HepG2 (cell line): ENCODE measurements around the gene PPIB.

Source experiments
- CEBPB ChIP-seq: IDR thresholded peaks from 2 replicates; pipeline ENCODE4 v1.6.1; 2011; ENCODE audit warnings: low read depth, low read length, improper control_type of control experiment, borderline replicate concordance
- EZH2 ChIP-seq: conservative IDR thresholded peaks from 2 replicates; pipeline ENCODE4 v1.6.1; 2012; ENCODE audit warnings: mild to moderate bottlenecking, low read depth, low read length, moderate library complexity
- GABPA ChIP-seq, 2 experiments: IDR thresholded peaks; 2 replicates each; pipeline ENCODE4 v1.6.1; 2011 to 2016; ENCODE audit warnings: low read depth in 2 of 2, low read length in 1 of 2, missing biosample characterization in 1 of 2, missing genetic modification characterization in 1 of 2
- GATA4 ChIP-seq: sonication (generic); IDR thresholded peaks from 2 replicates; pipeline ENCODE4 v1.6.1; 2016; ENCODE audit warnings: antibody characterized with exemption, low read depth, borderline replicate concordance
- IRX3 ChIP-seq: sonication (generic); formaldehyde crosslinking; IDR thresholded peaks from 2 replicates; pipeline ENCODE4 v1.8.1; 2023; ENCODE audit warnings: mild to moderate bottlenecking, low read depth, missing genetic modification reagents, borderline replicate concordance
- NR2C2 ChIP-seq: sonication (generic); formaldehyde crosslinking; IDR thresholded peaks from 2 replicates; pipeline ENCODE4 v1.4.0; 2020; ENCODE audit warnings: missing genetic modification reagents, mild to moderate bottlenecking, moderate library complexity, borderline replicate concordance
- ZNF263 ChIP-seq: sonication (generic); formaldehyde crosslinking; IDR thresholded peaks from 2 replicates; pipeline ENCODE4 v1.4.0; 2020; ENCODE audit warnings: missing genetic modification reagents
- TF ChIP-seq, protein P1 (sequence below): sonication (generic); formaldehyde crosslinking; IDR thresholded peaks from 2 replicates; pipeline ENCODE4 v1.5.0; 2020; ENCODE audit warnings: mild to moderate bottlenecking, missing genetic modification reagents, moderate library complexity
- TF ChIP-seq, protein P2 (sequence below): sonication (generic); formaldehyde crosslinking; IDR thresholded peaks from 2 replicates; pipeline ENCODE4 v1.4.0; 2020; ENCODE audit warnings: missing genetic modification reagents
- TF ChIP-seq, protein P3 (sequence below): sonication (generic); formaldehyde crosslinking; IDR thresholded peaks from 2 replicates; pipeline ENCODE4 v1.4.0; 2020; ENCODE audit warnings: missing genetic modification reagents

DNA sequence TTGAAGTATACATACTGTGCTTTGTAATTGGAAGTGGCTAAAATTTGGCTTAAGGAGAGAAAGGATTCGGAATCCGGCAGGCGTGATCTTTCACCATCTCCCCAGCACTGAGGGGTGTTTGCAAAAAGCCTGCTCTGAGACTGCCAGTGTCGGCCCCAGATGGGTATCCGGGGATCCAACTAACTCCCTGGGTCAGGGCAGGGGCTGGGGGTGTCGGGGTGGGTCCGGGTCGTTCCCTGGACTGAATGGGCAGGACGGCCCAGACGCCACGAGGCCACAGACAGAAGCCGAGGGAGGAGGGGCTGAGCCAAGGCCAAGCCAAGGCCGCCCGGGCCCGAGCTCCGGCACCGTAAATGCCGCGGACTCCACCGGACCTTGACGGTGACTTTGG lies 349 bp downstream of the PPIB start:
- TF ChIP-seq, protein P1, sequence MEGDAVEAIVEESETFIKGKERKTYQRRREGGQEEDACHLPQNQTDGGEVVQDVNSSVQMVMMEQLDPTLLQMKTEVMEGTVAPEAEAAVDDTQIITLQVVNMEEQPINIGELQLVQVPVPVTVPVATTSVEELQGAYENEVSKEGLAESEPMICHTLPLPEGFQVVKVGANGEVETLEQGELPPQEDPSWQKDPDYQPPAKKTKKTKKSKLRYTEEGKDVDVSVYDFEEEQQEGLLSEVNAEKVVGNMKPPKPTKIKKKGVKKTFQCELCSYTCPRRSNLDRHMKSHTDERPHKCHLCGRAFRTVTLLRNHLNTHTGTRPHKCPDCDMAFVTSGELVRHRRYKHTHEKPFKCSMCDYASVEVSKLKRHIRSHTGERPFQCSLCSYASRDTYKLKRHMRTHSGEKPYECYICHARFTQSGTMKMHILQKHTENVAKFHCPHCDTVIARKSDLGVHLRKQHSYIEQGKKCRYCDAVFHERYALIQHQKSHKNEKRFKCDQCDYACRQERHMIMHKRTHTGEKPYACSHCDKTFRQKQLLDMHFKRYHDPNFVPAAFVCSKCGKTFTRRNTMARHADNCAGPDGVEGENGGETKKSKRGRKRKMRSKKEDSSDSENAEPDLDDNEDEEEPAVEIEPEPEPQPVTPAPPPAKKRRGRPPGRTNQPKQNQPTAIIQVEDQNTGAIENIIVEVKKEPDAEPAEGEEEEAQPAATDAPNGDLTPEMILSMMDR (CRISPR knock-in tag): no peak
- TF ChIP-seq GABPA (IDR thresholded peaks at IDR 0.05; ENCODE audit: low read depth, low read length) (no peak), GABPA (CRISPR knock-in tag; IDR thresholded peaks at IDR 0.05; ENCODE audit: low read depth) (no peak), EZH2 (no peak), GATA4 (no peak), NR2C2 (no peak), IRX3 (no peak), ZNF263 (CRISPR knock-in tag) (no peak), CEBPB (no peak)
- TF ChIP-seq, protein P2, sequence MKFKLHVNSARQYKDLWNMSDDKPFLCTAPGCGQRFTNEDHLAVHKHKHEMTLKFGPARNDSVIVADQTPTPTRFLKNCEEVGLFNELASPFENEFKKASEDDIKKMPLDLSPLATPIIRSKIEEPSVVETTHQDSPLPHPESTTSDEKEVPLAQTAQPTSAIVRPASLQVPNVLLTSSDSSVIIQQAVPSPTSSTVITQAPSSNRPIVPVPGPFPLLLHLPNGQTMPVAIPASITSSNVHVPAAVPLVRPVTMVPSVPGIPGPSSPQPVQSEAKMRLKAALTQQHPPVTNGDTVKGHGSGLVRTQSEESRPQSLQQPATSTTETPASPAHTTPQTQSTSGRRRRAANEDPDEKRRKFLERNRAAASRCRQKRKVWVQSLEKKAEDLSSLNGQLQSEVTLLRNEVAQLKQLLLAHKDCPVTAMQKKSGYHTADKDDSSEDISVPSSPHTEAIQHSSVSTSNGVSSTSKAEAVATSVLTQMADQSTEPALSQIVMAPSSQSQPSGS (CRISPR knock-in tag): no peak
- TF ChIP-seq, protein P3, sequence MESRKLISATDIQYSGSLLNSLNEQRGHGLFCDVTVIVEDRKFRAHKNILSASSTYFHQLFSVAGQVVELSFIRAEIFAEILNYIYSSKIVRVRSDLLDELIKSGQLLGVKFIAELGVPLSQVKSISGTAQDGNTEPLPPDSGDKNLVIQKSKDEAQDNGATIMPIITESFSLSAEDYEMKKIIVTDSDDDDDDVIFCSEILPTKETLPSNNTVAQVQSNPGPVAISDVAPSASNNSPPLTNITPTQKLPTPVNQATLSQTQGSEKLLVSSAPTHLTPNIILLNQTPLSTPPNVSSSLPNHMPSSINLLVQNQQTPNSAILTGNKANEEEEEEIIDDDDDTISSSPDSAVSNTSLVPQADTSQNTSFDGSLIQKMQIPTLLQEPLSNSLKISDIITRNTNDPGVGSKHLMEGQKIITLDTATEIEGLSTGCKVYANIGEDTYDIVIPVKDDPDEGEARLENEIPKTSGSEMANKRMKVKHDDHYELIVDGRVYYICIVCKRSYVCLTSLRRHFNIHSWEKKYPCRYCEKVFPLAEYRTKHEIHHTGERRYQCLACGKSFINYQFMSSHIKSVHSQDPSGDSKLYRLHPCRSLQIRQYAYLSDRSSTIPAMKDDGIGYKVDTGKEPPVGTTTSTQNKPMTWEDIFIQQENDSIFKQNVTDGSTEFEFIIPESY (CRISPR knock-in tag): no peak
